HG02763 (cell line): ENCODE data around the gene BIVM.

Source experiments
- ATAC-seq: cut with Tn5 transposase; IDR thresholded peaks from one replicate; pipeline ENCODE4 v1.9.1; 2021; ENCODE audit warnings: mild to moderate bottlenecking, moderate library complexity; ENCODE audit not compliant: unreplicated experiment

Gene BIVM

GRCh38 chr13:102838982-102839381 lies 40.1 kb downstream of the BIVM start:
- ATAC-seq, result no peak

- no peak for ATAC-seq
Measured at GRCh38 chr13:102839462-102839861, 40.5 kb downstream of the BIVM start.

- ATAC-seq, result peak; percentile 16
Measured at GRCh38 chr13:102845289-102845629, 46.3 kb downstream of the BIVM start.

- peak; percentile 84 for ATAC-seq
Measured at GRCh38 chr13:102845630-102846260, 46.8 kb downstream of the BIVM start, which contains the start of gene ERCC5. Gene ERCC5 (plus strand): TSS chr13:102846032. CDS start chr13:102846267, 235 bp downstream.

- peak; percentile 32 for ATAC-seq
Measured at GRCh38 chr13:102846261-102847015, 47.5 kb downstream of the BIVM start.

GRCh38 chr13:102847272-102848234 lies 48.6 kb downstream of the BIVM start:
- no peak for ATAC-seq

GRCh38 chr13:102848956-102849355 lies 50.0 kb downstream of the BIVM start:
- ATAC-seq, result no peak

GRCh38 chr13:102852556-102852955 lies 53.6 kb downstream of the BIVM start:
- no peak for ATAC-seq

- peak; percentile 70 for ATAC-seq
Measured at GRCh38 chr13:102854675-102855074, 55.8 kb downstream of the BIVM start.

- no peak for ATAC-seq
Measured at GRCh38 chr13:102856557-102856956, 57.6 kb downstream of the BIVM start.

- no peak for ATAC-seq
Measured at GRCh38 chr13:102862624-102863210, 63.8 kb downstream of the BIVM start.

GRCh38 chr13:102863590-102863989 lies 64.7 kb downstream of the BIVM start:
- no peak for ATAC-seq

- ATAC-seq, result no peak
Measured at GRCh38 chr13:102868366-102868936, 69.5 kb downstream of the BIVM start.

GRCh38 chr13:102869948-102870676 lies 71.2 kb downstream of the BIVM start:
- peak; percentile 6 for ATAC-seq

GRCh38 chr13:102870677-102871415 lies 71.9 kb downstream of the BIVM start:
- peak; percentile 67 for ATAC-seq

GRCh38 chr13:102872131-102872530 lies 73.2 kb downstream of the BIVM start:
- no peak for ATAC-seq

- no peak for ATAC-seq
Measured at GRCh38 chr13:102872531-102872930, 73.6 kb downstream of the BIVM start.

GRCh38 chr13:102873653-102874052 lies 74.7 kb downstream of the BIVM start:
- ATAC-seq, result no peak

- no peak for ATAC-seq
Measured at GRCh38 chr13:102875256-102875655, 76.3 kb downstream of the BIVM start.
